HG03196 (cell line): Measurements from ENCODE around the gene RNF114.
"Not testable (repeated sequence)": the region's sequence is repeated elsewhere in the genome, so short reads cannot be mapped to it uniquely, and the experiment has no call there.

Experiments
- ATAC-seq: cut with Tn5 transposase; IDR thresholded peaks from one replicate; pipeline ENCODE4 v1.9.1; 2021; ENCODE audit not compliant: unreplicated experiment

RNF114 gene

GRCh38 chr20:49984426-49985153 is 48.4 kb downstream of the RNF114 start:
- no peak for ATAC-seq

GRCh38 chr20:49985157-49985556 is 49.0 kb downstream of the RNF114 start:
- no peak for ATAC-seq

GRCh38 chr20:49985617-49986016 is 49.4 kb downstream of the RNF114 start:
- ATAC-seq, result no peak

- no peak for ATAC-seq
Measured at GRCh38 chr20:49986049-49986448, 49.9 kb downstream of the RNF114 start.

- ATAC-seq, result no peak
Measured at GRCh38 chr20:49987015-49987867, 51.0 kb downstream of the RNF114 start.

GRCh38 chr20:49987868-49988690 is 51.9 kb downstream of the RNF114 start:
- no peak for ATAC-seq

GRCh38 chr20:49989234-49990065 is 53.3 kb downstream of the RNF114 start:
- ATAC-seq, result no peak

- no peak for ATAC-seq
Measured at GRCh38 chr20:49990271-49990720, 54.1 kb downstream of the RNF114 start.

- ATAC-seq, result no peak
Measured at GRCh38 chr20:49993301-49993751, 57.1 kb downstream of the RNF114 start.

- no peak for ATAC-seq
Measured at GRCh38 chr20:49995586-49995985, 59.4 kb downstream of the RNF114 start.

- not testable (repeated sequence) for ATAC-seq
Measured at GRCh38 chr20:49998478-49999188, 62.4 kb downstream of the RNF114 start.

- ATAC-seq, result no peak
Measured at GRCh38 chr20:49999329-49999728, 63.1 kb downstream of the RNF114 start.

- not testable (repeated sequence) for ATAC-seq
Measured at GRCh38 chr20:50000548-50001222, 64.5 kb downstream of the RNF114 start.

- no peak for ATAC-seq
Measured at GRCh38 chr20:50001784-50002311, 65.7 kb downstream of the RNF114 start.

- no peak for ATAC-seq
Measured at GRCh38 chr20:50003253-50003656, 67.1 kb downstream of the RNF114 start.
